GM13976 (cell line): ENCODE results near the gene PSMA3.

ENCODE experiments used
- DNase-seq: peaks from one replicate; pipeline ENCODE4 v3.0.0; 2012; ENCODE audit warnings: low spot score
- in situ Hi-C: fragments of 300-500 bp; cut with MboI; formaldehyde crosslinking; loops from one replicate; pipeline ENCODE4 v1.12.0; 2022; ENCODE audit warnings: low sequenced_read_pairs, mixed read lengths, inconsistent platforms; ENCODE audit not compliant: unreplicated experiment
- TF ChIP-seq, protein P1 (sequence below): IDR thresholded peaks from 2 replicates; pipeline ENCODE4 v1.5.1; 2012; ENCODE audit warnings: borderline replicate concordance, mild to moderate bottlenecking; ENCODE audit not compliant: insufficient read depth; ENCODE audit errors: extremely low read depth, missing control alignments, control extremely low read depth

Gene PSMA3

DNA sequence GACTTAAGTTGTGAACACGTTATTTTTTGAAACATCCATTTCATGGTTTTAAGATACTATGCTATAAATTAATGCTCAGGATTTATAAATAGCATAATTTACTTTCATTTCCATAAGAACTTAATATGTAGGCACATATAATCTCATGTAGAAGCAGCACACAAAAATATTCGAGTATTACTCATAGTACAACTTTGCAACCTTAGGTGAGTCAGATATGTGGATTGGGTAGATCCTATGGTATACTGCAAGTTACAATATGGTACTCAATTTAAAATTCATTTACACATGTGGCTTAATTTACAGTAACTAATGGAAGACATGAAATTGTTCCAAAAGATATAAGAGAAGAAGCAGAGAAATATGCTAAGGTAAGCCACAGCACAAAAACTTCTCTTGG is 26.0 kb downstream of the PSMA3 start:
- DNase-seq: no peak
- TF ChIP-seq, protein P1, sequence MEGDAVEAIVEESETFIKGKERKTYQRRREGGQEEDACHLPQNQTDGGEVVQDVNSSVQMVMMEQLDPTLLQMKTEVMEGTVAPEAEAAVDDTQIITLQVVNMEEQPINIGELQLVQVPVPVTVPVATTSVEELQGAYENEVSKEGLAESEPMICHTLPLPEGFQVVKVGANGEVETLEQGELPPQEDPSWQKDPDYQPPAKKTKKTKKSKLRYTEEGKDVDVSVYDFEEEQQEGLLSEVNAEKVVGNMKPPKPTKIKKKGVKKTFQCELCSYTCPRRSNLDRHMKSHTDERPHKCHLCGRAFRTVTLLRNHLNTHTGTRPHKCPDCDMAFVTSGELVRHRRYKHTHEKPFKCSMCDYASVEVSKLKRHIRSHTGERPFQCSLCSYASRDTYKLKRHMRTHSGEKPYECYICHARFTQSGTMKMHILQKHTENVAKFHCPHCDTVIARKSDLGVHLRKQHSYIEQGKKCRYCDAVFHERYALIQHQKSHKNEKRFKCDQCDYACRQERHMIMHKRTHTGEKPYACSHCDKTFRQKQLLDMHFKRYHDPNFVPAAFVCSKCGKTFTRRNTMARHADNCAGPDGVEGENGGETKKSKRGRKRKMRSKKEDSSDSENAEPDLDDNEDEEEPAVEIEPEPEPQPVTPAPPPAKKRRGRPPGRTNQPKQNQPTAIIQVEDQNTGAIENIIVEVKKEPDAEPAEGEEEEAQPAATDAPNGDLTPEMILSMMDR: no peak
- in situ Hi-C loops: no loop called here

DNA sequence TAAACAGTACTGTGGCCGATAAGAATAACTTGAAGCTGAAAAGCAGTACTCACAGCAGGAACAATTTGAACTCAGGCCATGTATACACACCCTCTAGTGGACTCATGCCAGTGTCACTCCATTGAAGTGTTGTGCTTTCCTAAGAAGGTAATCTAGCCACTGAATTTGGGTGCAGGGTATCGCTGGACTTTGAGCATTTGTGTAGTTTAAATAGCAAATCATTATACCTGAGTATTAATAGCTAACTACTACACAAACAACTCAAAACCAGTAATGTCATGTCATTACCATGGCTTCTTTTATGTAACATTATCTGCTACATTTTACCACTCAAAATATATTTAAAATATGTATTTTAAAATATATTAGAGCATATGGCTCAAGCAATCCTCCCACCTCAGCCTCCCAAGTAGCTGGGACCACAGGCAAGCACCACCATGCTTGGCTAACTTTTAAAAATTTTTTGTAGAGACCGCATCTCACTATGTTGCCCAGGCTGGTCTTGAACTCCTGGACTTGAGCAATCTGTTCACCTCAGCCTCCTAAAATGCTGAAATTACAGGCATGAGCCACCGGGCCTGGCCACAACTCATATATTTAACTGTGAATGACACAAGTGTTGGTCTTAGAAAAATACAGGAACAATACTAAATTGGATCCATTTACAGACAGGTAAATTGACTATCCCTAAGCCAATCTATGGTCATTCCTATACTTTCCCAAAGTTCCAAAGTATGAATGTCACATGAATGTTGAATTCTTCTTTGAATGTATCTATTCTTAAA is 28.1 kb downstream of the PSMA3 start:
- no peak for DNase-seq
- TF ChIP-seq, protein P1: no peak
- in situ Hi-C loops: no loop called here

DNA sequence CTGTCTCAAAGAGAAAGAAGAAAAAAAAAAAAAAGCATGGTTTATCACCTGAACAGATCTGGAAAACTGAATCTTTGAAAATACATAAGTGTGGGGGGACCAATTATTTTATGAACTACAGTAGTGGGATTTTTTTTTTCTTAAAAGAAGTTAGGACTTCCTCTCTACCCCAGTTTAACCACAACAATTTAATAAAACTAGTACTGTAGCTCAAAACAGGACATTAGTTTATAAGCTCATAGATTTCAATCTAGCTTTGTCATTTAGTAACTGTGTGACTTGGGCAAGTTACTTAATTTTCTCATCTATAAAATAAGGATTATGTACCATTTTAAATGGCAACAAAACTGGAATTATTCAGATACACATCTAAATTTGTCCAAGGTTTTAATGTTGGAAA is 30.2 kb downstream of the PSMA3 start:
- TF ChIP-seq, protein P1: no peak
- DNase-seq: no peak
- in situ Hi-C loops: no loop called here

DNA sequence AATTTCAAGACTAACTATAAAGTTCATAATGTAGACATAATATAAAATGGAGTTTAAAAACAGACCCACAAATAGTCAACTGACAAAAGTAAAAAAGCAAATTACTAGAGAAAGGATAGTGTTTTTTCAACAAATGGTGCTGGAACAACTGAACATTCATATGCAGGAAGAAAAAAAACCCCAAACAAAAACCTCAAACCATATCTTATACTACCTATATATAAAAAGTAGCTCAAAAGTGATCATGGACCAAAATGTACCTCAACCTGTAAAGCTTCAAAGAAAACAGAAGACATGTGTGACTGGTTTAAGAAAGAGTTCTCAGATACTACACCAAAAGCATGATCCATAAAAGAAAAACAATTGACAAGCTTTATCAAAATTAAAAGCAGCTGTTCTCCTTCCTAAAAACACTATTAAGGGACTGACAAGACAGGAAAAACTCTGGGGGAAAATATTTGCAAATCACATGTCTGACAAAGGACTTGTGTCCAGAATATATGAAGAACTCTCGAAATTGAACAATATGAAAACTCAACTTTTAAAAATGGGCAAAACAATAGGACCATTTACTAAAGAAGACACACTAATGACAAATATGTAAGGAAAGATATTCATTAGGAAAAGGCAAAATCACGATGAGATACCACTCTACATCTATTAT is 31.0 kb downstream of the PSMA3 start:
- TF ChIP-seq, protein P1: no peak
- in situ Hi-C loops: no loop called here
- no peak for DNase-seq

DNA sequence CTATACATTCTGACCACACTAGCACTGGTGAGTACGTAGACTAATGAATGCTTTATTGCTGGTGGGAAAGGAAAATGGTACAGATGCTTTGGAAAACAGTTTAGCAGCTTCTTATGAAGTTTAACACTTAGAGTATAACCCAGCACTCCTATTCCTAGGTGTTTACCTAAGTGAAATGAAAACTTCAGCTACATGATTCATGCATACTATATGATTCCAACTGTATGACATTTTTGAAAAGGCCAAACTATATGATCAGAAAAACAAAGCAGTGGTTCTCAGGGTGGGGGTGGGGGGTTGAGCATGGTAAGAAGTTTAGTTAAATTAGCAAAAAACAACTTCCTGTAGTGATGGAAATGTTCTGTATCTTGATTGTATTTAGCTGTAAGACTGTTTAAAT is 31.6 kb downstream of the PSMA3 start:
- no peak for DNase-seq

DNA sequence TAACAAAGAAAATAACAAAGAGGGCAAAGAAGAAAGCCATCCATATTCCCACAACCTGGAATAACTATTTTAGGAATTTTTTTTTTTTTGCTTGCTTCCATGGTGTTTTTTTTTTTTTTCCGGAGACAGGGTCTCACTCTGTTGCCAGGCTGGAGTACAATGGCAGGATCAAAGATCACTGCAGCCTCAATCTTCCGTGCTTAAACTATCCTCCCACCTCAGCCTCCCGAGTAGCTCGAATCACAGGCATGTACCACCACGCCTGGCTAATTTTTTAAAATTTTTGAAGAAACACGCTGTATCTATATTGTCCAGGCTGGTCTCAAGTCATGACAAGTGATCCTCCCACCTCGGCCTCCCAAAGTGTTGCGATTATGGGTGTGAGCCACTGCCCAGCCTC is 33.5 kb downstream of the PSMA3 start:
- no peak for DNase-seq
- TF ChIP-seq, protein P1: no peak
- in situ Hi-C loops: no loop called here

More for the DNA sequence above, 31.6 kb downstream of the PSMA3 start:
- in situ Hi-C loops: no loop called here
- TF ChIP-seq, protein P1: no peak
